Right kidney (tissue), 9 donors: Measurements from ENCODE around the gene RAB7A.

Source experiments
- DNase-seq: peaks from one replicate; pipeline ENCODE4 v3.0.0-alpha.2; 2016
- long read RNA-seq, 8 donors: transcript quantifications; one replicate each; lab custom pipeline, GENCODE V29; 2026

The RAB7A gene
- long read RNA-seq, donor 1, transcript RAB7A-201 (6 exons, 2,244 nt) = major isoform, 77 of 102 reads
- long read RNA-seq, donor 1, partial matches to known transcripts = 18 of 102 reads
- long read RNA-seq, donor 1, other reads (novel, unspliced or antisense) = 6 of 102 reads
- long read RNA-seq, donor 2, transcript RAB7A-201 (6 exons, 2,244 nt) = major isoform, 67 of 156 reads
- long read RNA-seq, donor 2, partial matches to known transcripts = 88 of 156 reads
- long read RNA-seq, donor 2, other reads (novel, unspliced or antisense) = 0 of 156 reads
- long read RNA-seq, donor 3, transcript RAB7A-201 (6 exons, 2,244 nt) = major isoform, 46 of 69 reads
- long read RNA-seq, donor 3, partial matches to known transcripts = 22 of 69 reads
- long read RNA-seq, donor 3, other reads (novel, unspliced or antisense) = 0 of 69 reads
- long read RNA-seq, donor 4, transcript RAB7A-201 (6 exons, 2,244 nt) = major isoform, 101 of 149 reads
- long read RNA-seq, donor 4, partial matches to known transcripts = 46 of 149 reads
- long read RNA-seq, donor 4, other reads (novel, unspliced or antisense) = 0 of 149 reads
- long read RNA-seq, donor 5, transcript RAB7A-201 (6 exons, 2,244 nt) = major isoform, 92 of 132 reads
- long read RNA-seq, donor 5, partial matches to known transcripts = 35 of 132 reads
- long read RNA-seq, donor 5, other reads (novel, unspliced or antisense) = 5 of 132 reads
- long read RNA-seq, donor 6, transcript RAB7A-201 (6 exons, 2,244 nt) = major isoform, 84 of 225 reads
- long read RNA-seq, donor 6, partial matches to known transcripts = 133 of 225 reads
- long read RNA-seq, donor 6, other reads (novel, unspliced or antisense) = 6 of 225 reads
- long read RNA-seq, donor 7, transcript RAB7A-201 (6 exons, 2,244 nt) = major isoform, 120 of 212 reads
- long read RNA-seq, donor 7, partial matches to known transcripts = 79 of 212 reads
- long read RNA-seq, donor 7, other reads (novel, unspliced or antisense) = 11 of 212 reads
- long read RNA-seq, donor 8, transcript RAB7A-201 (6 exons, 2,244 nt) = major isoform, 73 of 179 reads
- long read RNA-seq, donor 8, partial matches to known transcripts = 99 of 179 reads
- long read RNA-seq, donor 8, other reads (novel, unspliced or antisense) = 5 of 179 reads

DNA sequence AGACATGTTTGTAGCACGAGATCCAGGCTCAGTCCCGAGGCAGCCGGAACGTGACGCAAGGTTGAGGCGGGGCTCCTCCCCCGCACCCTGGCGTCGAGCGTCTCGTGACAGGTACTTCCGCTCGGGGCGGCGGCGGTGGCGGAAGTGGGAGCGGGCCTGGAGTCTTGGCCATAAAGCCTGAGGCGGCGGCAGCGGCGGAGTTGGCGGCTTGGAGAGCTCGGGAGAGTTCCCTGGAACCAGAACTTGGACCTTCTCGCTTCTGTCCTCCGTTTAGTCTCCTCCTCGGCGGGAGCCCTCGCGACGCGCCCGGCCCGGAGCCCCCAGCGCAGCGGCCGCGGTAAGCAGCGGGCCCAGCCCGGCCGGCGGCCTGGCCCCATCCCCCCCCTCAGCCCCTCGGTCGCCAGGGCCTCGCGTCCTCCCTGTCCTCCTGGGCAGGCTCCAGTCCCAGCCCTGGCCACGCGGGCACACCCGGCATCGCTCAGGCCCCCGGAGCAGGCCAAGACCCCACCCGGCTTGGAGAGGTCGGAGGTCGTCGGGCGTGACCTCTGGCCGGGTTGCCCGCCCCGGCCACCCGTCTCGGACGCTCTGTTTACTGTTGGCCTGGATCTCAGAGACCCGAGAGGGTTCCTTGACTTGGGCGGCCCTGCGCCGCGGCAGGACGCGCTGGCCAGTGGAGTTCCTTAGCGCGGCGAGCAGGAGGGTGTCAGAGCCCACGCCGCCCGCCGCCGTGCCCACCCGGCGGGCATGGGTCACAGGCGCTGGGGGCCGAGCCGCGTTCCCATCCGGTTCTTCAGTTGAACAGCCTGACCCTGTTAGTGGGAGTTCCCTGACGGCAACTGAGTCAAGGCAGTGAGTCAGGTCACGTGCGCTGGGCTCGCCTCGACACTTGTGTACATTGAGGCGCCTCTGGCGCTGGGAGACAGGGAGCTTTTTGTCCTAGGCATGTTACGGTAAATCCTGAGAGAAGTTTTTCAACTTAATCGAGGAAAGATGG is at the start of gene RAB7A:
RAB7A (plus strand) TSS at position 161 of the 994 bp plus-strand sequence. CDS start 69,185 bp downstream, outside the sequence.
- peak; percentile 93 for DNase-seq

DNA sequence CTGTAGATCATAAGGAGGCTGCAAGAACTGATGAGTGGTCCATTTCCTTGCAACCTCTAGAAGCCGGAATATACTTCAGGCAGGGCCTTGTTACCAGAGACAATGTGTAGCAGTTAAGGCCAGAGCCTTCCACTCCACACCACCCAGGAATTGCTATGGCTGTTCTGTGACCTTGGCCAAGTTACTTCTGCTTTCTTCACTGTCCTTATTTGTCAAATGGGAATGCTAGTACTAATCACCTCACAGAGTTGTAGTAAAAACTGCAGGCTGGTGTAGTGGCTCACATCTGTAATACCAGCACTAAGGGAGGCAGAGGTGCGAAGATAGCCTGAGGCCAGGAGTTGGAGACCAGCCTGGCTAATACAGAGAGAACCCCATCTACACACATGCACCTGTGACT is 46.6 kb upstream of the RAB7A start:
- no peak for DNase-seq

DNA sequence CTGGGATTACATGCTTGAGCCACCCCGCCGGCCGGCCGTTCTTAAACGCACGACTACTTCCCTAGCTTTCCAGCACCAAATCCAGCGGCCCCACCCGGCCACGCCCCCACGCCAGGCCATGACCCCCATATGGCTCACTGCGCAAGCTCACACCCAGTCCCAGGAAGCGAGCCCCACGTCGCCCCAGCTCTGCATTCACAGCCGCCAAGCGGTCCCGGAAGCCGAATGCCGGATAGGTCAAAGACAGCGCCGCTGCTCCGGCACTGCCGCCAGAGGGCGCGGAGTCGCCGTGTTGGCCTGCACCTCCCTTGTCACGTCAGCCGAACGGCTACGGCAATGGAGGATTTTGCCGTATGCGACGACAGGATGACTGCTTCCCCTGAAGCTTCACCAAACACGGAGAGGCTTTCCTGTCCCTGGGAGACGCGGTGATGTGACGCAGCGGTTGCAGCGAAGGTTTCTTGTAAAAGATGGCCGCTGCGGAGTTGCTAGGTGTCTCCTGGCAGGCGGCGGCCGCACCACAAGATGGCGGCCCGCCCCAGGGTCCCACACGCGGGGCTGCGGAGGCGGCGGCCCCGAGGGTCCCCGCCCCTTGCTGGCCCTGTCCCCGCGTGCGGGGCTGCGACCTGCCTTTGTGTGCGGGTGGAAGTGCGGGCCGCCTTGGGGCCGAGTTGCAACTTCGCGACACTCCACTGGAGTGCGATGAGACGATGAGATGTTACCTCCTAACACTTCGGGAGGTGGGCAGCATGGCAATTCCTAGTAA is 45.2 kb upstream of the RAB7A start:
- peak; percentile 100 for DNase-seq

DNA sequence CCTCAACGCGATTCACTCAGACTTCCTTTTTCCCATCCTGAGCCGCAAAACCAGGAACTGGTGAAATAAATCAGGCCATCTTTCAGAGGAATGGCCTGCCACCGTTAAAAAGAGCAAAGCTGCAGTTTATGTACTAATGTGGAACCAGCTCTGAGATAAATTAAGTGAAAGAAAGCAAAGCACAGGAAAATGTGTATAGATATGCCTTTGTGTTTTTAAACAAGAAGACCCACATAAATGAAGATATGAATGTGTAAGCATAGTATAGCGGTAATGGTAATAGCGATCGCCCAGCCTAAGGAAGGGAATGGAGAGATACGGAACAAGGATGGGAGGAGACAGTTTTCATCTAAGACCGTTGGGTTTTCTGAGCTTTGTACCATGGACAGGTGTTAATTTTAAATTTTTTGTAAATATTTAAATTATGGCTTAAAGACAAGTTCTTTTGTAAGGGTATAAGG is 44.6 kb upstream of the RAB7A start:
- DNase-seq = no peak

DNA sequence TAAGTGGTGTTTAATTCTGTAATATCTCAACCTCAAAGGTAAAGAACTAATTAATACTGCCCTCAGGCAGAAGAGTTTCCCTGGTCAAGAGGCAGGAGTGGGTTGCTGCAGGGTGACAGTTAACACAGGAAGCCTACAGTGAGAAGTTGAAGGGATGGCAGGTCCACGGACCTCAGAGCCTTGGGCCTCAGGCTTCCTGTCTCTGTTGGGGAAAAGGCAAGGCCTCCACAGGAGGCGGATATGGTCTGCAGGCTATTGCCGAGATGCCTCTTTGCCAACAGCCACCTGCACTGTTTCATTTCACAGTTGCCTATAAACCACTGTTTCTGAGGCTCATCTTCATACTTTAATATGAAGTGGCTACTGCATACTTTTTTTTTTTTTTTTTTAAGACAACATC is 42.0 kb upstream of the RAB7A start:
- no peak for DNase-seq

DNA sequence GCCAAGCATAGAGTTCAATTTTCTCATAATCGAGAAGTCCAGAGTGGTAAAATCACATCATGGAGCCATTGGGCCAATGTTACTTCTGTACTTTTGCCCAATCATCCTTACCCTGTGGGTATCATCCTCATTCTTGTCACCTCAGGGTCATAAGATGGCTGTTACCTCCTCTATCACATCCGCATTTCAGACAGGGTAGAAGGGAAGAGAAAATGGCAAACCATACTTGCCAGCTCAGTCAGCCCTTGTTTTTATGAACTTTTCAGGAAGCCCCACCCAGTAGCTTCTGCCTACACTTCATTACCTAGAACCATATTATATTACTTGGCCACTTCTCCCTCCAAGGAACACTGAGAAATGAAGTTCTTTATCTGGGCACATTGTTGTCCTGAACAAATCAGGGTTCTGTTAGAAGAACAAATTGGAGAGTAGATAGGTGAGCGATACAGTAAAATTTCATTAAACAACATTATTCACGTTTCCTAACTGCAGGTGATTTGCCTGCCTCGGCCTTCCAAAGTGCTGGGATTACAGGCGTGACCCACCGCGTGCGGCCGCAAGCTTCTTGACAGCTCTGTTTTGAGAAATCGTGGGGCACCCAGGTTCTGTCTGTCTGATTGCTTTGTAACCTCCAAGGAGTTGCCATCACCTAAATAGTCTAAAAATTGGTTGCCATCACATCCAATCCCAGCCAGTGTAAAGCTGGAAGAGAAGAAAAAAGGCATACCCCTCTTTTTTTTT is 40.8 kb upstream of the RAB7A start:
- no peak for DNase-seq

DNA sequence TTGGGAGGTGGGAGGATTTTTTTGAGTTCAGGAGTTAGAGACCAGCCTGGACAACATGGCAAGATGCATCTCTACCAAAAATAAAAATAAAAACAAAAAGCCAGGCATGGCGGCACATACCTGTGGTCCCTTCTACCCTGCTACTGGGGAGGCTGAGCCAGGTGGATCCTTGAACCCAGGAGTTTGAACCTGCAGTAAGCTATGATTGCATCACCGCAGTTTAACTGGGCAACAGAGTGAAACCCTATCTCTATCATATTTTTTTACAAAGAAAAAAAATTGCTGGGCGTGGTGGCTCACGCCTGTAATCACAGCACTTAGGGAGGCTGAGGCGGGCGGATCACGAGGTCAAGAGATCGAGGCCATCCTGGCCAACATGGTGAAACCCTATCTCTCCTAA is 39.5 kb upstream of the RAB7A start:
- DNase-seq = no peak

DNA sequence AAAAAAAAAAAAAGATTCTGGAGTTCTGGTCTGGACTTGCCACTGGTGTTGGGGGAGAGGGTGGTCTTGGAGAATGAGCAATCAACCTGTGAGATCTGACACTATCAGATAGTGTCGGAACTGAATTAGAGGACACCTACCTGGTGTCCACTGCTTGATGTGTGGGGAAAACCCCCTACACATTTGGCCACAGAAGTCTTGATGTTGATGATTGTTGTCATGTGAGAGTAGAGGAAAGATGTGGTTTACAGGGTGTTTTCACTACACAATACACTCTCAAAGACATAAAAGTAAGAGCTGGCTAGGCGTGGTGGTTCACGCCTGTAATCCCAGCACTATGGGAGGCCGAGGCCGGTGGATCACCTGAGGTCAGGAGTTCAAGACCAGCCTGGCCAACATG is 36.9 kb upstream of the RAB7A start:
- no peak for DNase-seq

DNA sequence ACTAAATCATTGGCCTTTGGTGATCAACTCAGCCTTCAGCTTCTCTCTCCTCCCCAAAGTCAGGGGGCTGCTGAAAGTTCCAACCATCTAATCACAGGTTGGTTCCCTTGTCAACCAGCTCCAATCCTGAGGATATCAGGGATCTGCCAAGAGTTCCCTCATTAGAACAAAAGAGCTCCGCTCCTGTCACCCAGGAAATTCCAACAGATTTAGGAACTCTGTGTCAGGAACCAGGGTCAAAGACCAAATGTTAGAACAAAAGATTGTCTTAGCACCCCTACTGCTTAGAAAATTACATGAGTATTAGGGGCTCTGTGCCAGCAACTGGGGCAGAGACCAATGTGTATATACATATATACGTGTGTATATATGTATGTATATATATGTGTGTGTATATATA is 32.3 kb upstream of the RAB7A start:
- no peak for DNase-seq

DNA sequence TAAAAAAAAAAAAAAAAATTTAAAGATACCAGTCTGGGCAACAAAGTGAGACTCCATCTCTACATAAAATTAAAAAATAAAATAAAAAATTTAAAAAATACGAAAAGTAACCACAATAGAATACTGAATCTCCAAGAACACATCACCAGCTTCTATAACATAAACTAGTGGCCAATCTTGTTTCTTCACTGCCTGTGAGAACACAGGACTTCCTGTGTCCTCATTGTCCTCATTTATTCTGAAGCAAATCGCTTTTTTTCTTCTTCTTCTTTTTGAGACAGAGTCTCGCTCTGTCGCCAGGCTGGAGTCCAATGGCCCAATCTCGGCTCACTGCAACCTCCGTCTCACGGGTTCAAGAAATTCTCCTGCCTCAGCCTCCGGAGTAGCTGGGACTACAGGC is 28.6 kb upstream of the RAB7A start:
- DNase-seq = no peak

DNA sequence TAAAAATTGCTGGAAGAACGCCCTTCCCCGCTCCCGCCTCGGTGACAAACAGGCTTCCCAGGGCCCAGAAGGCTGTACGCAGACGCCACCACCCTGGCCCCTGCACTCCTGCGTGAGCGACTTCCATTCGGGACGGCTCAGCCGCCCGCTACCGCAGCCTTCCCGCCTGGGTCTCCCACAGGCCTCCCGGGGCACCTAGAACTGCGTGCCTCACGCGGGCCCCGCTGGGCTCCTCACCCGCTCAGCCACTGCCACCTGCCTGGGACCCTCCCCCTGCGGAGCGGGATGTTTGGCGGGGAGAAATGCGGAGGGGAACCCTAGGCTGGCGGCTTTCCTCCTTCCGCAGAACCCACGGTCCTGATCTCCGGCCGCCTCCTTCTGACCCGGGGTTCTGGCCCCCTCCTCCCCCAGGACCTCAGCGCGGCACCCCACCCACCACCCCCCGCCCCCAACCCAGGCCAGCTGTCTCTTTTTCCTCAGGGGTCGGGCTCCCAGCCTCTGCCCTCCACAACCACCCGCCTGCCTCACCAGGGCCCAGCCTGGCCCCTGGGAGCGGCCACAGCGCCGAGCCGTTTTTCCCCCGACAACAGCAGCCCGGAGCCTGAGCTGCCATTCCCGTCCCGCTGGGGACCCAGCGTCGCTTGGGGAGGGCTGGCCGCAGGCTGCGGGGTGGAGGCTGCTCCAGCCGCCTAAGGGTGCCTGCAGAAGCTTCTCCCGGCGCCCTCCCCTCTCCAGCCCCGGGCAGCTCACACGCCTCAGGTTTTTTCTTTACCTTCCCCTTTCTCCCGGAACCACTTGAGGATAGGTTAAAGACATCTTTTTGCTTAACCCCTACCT is 27.6 kb upstream of the RAB7A start:
- peak; percentile 79 for DNase-seq

DNA sequence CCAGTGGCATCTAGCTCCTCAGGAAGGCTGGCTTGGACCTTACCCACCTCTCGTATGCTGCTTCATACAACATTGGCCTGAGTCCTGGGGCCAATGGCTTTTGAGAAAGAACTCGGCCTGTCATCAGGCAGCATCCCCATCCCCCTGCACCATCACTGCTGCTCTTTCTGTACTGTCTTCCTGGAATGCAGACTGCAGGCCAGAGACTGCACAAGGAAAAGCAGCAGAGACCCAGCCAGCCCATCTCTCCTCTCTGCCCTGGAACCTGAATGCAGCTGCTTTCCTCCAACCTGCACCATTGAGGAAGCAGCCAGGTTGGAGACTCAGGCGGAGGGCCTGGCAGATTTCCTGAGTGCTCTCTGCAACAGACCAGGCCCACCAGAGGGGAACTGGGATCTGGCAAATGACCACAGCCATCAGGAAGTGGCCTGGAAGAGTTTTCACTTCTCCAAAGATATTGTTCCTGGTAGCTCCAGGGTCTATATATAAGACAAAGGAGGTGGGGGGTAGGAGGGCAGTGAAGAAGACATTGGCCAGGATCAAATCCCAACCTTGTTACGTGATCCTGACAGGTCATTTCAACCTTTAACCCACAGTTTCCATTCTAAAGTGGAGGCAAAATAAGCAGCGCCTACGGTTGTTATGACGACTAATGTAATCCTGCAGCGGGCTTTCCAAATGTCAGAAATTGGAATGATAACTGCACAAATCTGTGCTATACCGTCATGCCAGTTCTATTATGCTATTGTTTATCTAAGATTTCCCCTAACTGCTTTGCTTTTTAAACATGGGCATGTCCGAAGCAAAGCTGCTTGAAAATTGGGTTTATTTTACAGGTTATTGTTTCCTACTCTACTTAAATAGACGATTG is 24.4 kb upstream of the RAB7A start:
- no peak for DNase-seq

DNA sequence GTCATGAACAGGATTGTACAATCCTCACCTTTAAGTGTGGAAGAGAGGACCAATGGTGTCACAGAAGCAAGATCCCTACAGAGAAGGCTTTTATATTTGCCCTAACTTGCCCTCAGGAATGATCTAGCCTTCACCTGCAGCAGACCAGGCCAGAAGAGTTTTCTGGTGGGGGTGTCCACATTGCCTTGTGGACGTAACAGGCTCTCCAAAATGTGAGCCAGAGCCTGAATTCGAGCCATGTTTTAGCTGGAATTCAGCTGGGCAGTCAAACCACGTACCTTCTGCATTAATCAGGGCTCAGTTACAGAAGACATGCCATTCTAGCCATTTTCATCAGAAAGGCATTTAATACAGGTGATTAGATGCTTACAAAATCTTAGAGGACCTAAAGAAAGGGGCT is 23.6 kb upstream of the RAB7A start:
- no peak for DNase-seq

DNA sequence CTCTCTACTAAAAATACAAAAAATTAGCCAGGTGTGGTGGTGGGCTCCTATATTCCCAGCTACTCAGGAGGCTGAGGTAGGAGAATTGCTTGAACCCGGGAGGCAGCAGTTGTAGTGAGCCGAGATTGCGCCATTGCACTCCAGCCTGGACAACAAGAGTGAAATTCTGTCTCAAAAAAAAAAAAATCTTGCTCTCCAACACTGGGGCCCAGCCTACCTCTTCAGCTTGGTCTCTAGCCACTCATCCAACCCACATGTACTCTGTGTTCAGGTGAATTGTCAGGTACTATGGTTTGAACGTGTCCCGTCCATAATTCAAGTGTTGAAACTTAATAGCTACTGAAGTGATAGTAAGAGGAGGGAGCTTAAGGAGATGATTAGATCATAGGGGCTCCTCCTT is 22.4 kb upstream of the RAB7A start:
- no peak for DNase-seq

DNA sequence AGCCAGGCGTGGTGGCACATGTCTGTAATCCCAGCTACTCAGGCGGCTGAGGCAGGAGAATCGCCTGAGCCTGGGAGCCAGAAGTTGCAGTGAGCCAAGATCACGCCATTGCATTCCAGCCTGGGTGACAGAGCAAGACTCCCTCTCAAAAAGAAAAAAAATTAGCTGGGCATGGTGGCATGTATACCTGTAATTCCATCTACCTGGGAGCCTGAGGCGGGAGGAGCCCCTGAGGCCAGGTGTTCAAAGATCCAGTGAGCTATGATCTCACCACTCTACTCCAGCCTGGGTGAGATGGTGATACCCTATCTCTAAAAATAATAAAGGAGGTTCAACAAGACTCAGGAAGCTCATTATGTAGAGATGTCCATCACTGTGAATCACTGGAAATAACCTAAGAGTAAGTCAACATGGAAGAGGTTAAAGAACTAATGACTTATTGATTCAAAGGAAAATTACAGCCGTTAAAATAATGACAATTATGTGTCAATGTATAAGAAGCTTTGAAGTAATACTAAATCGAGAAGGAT is 19.8 kb upstream of the RAB7A start:
- no peak for DNase-seq

DNA sequence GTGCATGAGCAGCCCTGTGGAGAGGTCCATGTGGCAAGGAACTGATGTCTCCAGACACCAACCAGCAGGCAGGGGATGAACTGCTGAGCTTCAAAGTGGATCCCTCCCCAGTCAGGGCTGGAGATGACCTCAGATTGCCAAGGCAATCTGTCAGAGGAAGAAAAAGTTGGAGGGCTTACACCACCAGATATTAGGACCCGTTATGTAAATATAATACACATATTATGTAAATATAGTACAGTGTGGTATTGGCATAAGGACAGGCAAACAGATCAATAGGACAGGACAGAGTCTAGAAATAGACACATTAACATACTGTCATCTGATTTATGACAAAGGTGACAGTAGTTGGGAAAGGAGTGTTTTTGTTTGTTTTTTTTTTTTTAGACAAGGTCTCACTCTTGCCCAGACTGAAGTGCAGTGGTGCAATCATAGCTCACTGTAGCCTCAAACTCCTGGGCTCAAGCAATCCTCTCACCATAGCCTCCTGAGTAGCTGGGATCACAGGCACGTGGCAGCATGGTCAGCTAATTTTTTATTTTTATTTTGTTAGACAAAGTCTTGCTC is 18.0 kb upstream of the RAB7A start:
- no peak for DNase-seq

DNA sequence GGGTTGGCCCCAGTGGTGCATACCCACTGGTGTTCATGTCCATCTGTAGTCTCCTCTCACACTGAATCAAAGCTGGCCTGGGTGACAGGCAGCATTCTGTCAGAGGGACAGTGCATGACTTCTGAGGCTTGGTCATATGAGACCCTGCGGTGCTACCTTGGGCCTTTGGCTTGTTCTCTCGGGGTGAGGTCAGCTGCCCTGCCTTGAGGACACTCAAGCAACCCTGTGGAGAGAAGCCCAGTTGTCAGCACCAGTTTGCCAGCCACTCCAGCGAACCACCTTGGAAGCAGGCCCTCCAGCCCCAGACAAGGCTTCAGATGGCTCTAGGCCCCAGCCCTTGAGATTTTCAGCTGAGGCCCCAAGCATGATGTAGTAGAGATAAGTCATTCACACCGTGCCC is 16.9 kb upstream of the RAB7A start:
- no peak for DNase-seq
